Measurements from ENCODE around the gene PCBP3. TPM values are rescaled to one million over a fixed set of nuclear protein-coding genes. Genes with fewer than 3 reads are reported as not detected.

Gene PCBP3
- total and polyA plus RNA-seq, 2 of the 13 experiments (the other 11 are each of a cell fraction or from before 2014, with no cell fraction given) = not detected

GRCh38 chr21:45920824-45921600 lies 277.5 kb downstream of the PCBP3 start:
- no peaks in the 10 kb centered on the region for H3K79me2 ChIP-seq (ENCODE audit: insufficient read depth, low read length)
- FAIRE-seq (no peak), ATAC-seq (no peak), DNase-seq (ENCODE audit: low spot score) (no peak)
- intact Hi-C loops (cut with micrococcal nuclease; ENCODE audit: unreplicated experiment) (no loop called here), in situ Hi-C loops (cut with HindIII; ENCODE audit: extremely low pct_ligation_motif_present, low pct_unique_long_range_greater_than_20kb) (no loop called here)
- H3K4me2 ChIP-seq (ENCODE audit: low read depth, low read length) = no peak overlapping the region
- no peaks in the 10 kb centered on the region for H3K4me1 ChIP-seq (ENCODE audit: insufficient read depth, low read length)
- H4K20me1 ChIP-seq (ENCODE audit: insufficient read depth, low read length) = no peaks in the 10 kb centered on the region
- H3K36me3 ChIP-seq (replicated peaks in 1 of 2; ENCODE audit: control insufficient read depth in 1 of 2, insufficient read depth in 2 of 2, low read length in 2 of 2) = no peaks in the 10 kb centered on the region
- 61% methylated on average over 8 of the region's 8 CpGs for WGBS (ENCODE audit: low lambda C conversion rate)
- H3K9ac ChIP-seq (ENCODE audit: insufficient read depth, low read depth, low read length) = no peak overlapping the region
- ChIA-PET POLR2A (no interaction called here), CTCF (ENCODE audit: low intra/inter-chr PET ratio, low total read pairs) (no interaction called here)
- peaks cover 1 to 30% of the 10 kb centered on the region in 2 experiments; a peak in 4 of 5 replicates for H3K27me3 ChIP-seq (ENCODE audit: control insufficient read depth in 1 of 2, insufficient read depth in 2 of 2, low read length in 2 of 2)
- no peak overlapping the region for H2AFZ ChIP-seq (ENCODE audit: low read length)
- no peak for TF ChIP-seq HNRNPLL (IDR thresholded peaks at IDR 0.05; ENCODE audit: low read depth, low read length, poor library complexity, severe bottlenecking)
- no peak for TF ChIP-seq ZNF781 (CRISPR knock-in tag; IDR thresholded peaks at IDR 0.05; ENCODE audit: borderline replicate concordance, not compliant biosample characterization)
- no peak for TF ChIP-seq ZSCAN9 (CRISPR knock-in tag; IDR thresholded peaks at IDR 0.05; ENCODE audit: borderline replicate concordance)
- TF ChIP-seq ZEB1 (IDR thresholded peaks at IDR 0.05; ENCODE audit: insufficient replicate concordance, low read depth) = no peak
- TF ChIP-seq KLF11 (CRISPR knock-in tag; IDR thresholded peaks at IDR 0.05) = no peak
- no peak for TF ChIP-seq ZNF281 (CRISPR knock-in tag; IDR thresholded peaks at IDR 0.05; ENCODE audit: borderline replicate concordance)
- H3K4me3 ChIP-seq (replicated peaks in 1 of 3; ENCODE audit: insufficient read depth in 1 of 3, low read depth in 2 of 3, low read length in 3 of 3) = no peak overlapping the region
- no TSS peak for BruUV-seq (replicated peaks)
- peaks cover 4% of the 10 kb centered on the region for H3K9me3 ChIP-seq (ENCODE audit: low read length)
- no peak overlapping the region for H3K27ac ChIP-seq (ENCODE audit: extremely low read length, insufficient read depth, low read length)

All from HepG2 (cell line).